ENCODE results near the gene SHH.

DNA sequence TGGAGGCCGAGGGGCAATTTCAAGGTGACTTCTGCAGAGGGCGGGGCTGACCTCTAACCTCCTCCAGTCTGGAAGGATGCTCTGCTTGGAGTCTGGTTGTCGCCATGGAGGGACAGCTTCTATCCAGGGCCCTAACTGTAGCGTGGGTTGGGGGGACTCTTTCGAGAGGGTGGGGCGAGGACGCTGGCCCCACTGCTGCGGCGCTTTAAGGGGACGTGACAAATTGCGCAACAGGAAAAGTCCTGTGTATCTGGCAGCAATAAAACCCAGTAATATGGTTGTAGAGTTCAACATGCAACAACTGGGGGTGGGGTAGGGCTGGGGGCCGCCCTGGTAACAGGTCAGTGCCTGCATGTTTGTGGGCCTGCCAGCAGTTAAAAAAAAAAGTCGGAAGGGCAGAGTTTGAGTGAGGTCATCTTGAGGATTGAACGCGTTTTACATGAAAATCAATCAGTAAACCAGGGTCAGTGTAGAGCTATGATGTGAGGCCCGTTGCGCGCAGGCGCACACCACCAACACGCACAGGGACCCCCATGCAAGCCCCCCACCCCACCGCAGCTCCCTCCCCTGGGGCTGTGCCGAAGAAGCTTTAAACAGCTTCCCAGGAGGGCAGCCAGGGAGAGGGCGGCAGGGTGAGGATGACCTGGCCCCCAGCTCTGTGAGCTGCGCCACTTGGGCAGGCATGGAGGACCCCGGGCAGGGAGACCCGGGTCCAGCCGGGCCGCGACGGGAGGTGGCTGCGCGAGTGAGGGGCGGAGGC is 4.3 kb downstream of the SHH start:
- TF ChIP-seq, protein P1, sequence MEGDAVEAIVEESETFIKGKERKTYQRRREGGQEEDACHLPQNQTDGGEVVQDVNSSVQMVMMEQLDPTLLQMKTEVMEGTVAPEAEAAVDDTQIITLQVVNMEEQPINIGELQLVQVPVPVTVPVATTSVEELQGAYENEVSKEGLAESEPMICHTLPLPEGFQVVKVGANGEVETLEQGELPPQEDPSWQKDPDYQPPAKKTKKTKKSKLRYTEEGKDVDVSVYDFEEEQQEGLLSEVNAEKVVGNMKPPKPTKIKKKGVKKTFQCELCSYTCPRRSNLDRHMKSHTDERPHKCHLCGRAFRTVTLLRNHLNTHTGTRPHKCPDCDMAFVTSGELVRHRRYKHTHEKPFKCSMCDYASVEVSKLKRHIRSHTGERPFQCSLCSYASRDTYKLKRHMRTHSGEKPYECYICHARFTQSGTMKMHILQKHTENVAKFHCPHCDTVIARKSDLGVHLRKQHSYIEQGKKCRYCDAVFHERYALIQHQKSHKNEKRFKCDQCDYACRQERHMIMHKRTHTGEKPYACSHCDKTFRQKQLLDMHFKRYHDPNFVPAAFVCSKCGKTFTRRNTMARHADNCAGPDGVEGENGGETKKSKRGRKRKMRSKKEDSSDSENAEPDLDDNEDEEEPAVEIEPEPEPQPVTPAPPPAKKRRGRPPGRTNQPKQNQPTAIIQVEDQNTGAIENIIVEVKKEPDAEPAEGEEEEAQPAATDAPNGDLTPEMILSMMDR (IDR thresholded peaks at IDR 0.05) = no peak
- no peak for TF ChIP-seq POLR2A (IDR thresholded peaks at IDR 0.05)

All from testis (tissue), 2 donors.